H1 (cell line): ENCODE data around the gene MAP2K1. TPM values are rescaled to one million over a fixed set of nuclear protein-coding genes. Genes with fewer than 3 reads are reported as not detected.
A peak's percentile ranks its signal among the peaks of the same experiment; 100 is the strongest.

ENCODE experiments used
- CTCF ChIA-PET: fragments of 300-600 bp; sonication (Branson Sonifier 250); formaldehyde crosslinking; loops from one replicate; lab custom pipeline; 2021; ENCODE audit not compliant: partially characterized antibody; lab: Charles Lee
- POLR2A ChIA-PET: fragments of 300-600 bp; sonication (Branson Sonifier 250); formaldehyde crosslinking; loops from one replicate; lab custom pipeline; 2021; ENCODE audit warnings: inconsistent platforms; ENCODE audit not compliant: partially characterized antibody; lab: Charles Lee
- DNase-seq, 2 experiments: peaks; one replicate each; pipeline versions ENCODE4 v3.0.0 to v3.0.0-alpha.2; 2010 to 2022; ENCODE audit warnings: low spot score in 2 of 2, low read depth in 1 of 2, mixed read lengths in 1 of 2
- FAIRE-seq: peaks from 2 replicates; lab custom pipeline; 2011; peaks lifted over from hg19 to GRCh38; lab: Jason Lieb, UNC
- H2AFZ ChIP-seq: 2 replicates; pipeline ENCODE4 v1.8.1; 2012; ENCODE audit warnings: low read length, inconsistent platforms
- H2AK5ac ChIP-seq: 2 replicates; pipeline ENCODE4 v1.6.1; 2013; ENCODE audit warnings: low read depth, low read length
- H2BK120ac ChIP-seq: replicated peaks from 2 replicates; pipeline ENCODE3; 2013; ENCODE audit warnings: low read depth, low read length, inconsistent platforms
- H2BK12ac ChIP-seq: 2 replicates; pipeline ENCODE4 v1.6.1; 2013; ENCODE audit warnings: low read depth, low read length
- H2BK15ac ChIP-seq: 2 replicates; pipeline ENCODE4 v1.6.1; 2013; ENCODE audit warnings: low read length
- H2BK20ac ChIP-seq: 2 replicates; pipeline ENCODE4 v1.6.1; 2013; ENCODE audit warnings: low read length
- H2BK5ac ChIP-seq: 2 replicates; pipeline ENCODE4 v1.6.1; 2013; ENCODE audit warnings: low read depth, low read length
- H3K14ac ChIP-seq: 2 replicates; pipeline ENCODE4 v1.6.1; 2013; ENCODE audit warnings: inconsistent platforms; ENCODE audit not compliant: insufficient read length
- H3K18ac ChIP-seq: 2 replicates; pipeline ENCODE4 v1.6.1; 2013; ENCODE audit warnings: low read length; ENCODE audit errors: extremely low read depth
- H3K23ac ChIP-seq: 2 replicates; pipeline ENCODE4 v1.6.1; 2013; ENCODE audit warnings: inconsistent platforms; ENCODE audit not compliant: insufficient read length
- H3K23me2 ChIP-seq: 2 replicates; pipeline ENCODE4 v1.6.1; 2013; ENCODE audit warnings: low read depth, low read length
- H3K27ac ChIP-seq: 2 replicates; pipeline ENCODE4 v1.6.1; 2011; ENCODE audit warnings: low read depth, low read length, inconsistent platforms
- H3K27me3 ChIP-seq, 4 experiments: replicated peaks in 1 of 4; 1 replicate in 1 of 4; 2 replicates in 3 of 4; pipeline versions ENCODE4 v1.6.1 to v1.8.1; 2011 to 2013; ENCODE audit warnings: low read length in 3 of 4, mild to moderate bottlenecking in 3 of 4, inconsistent platforms in 2 of 4, mixed read lengths in 2 of 4, moderate library complexity in 1 of 4; ENCODE audit not compliant: control insufficient read depth in 3 of 4, insufficient read depth in 3 of 4; ENCODE audit errors: extremely low read depth in 1 of 4
- H3K36me3 ChIP-seq, 4 experiments: 2 replicates each; pipeline versions ENCODE4 v1.6.1 to v1.8.1; 2011 to 2013; ENCODE audit warnings: mild to moderate bottlenecking in 4 of 4, low read length in 3 of 4, moderate library complexity in 2 of 4, control low read depth in 1 of 4, inconsistent platforms in 1 of 4; ENCODE audit not compliant: insufficient read depth in 4 of 4, control insufficient read depth in 2 of 4
- H3K4ac ChIP-seq: replicated peaks from 2 replicates; pipeline ENCODE3; 2013; ENCODE audit warnings: low read length, low read depth, mixed read lengths, inconsistent platforms; ENCODE audit not compliant: insufficient read length
- H3K4me1 ChIP-seq, 4 experiments: replicated peaks in 1 of 4; 1 replicate in 1 of 4; 2 replicates in 3 of 4; pipeline versions ENCODE4 v1.6.1 to v1.8.1; 2011 to 2013; ENCODE audit warnings: low read length in 3 of 4, inconsistent platforms in 2 of 4, mixed read lengths in 1 of 4; ENCODE audit not compliant: insufficient read depth in 4 of 4, control insufficient read depth in 3 of 4
- H3K4me2 ChIP-seq, 2 experiments: 2 replicates each; pipeline versions ENCODE4 v1.6.1 to v1.8.1; 2011 to 2013; ENCODE audit warnings: low read depth in 2 of 2, low read length in 2 of 2, control low read depth in 1 of 2, inconsistent platforms in 1 of 2, mild to moderate bottlenecking in 1 of 2; ENCODE audit not compliant: insufficient read depth in 1 of 2
- H3K4me3 ChIP-seq, 4 experiments: fragments of 200-600, 300-600 bp in 1 of 4; sonication (generic), shearing (Covaris generic), sonication (Bioruptor Twin) in 1 of 4; 2 replicates each; pipeline versions ENCODE4 v1.5.1 to v1.8.1; 2011 to 2016; ENCODE audit warnings: low read length in 4 of 4, low read depth in 3 of 4, control low read depth in 2 of 4, inconsistent platforms in 2 of 4, mild to moderate bottlenecking in 2 of 4, mixed read lengths in 1 of 4, moderate library complexity in 1 of 4; ENCODE audit not compliant: insufficient read depth in 2 of 4; ENCODE audit errors: extremely low read depth in 1 of 4
- H3K56ac ChIP-seq: replicated peaks from 2 replicates; pipeline ENCODE3; 2013; ENCODE audit warnings: low read depth, mild to moderate bottlenecking, mixed read lengths, low read length, inconsistent platforms; ENCODE audit not compliant: insufficient read length
- H3K79me1 ChIP-seq: 2 replicates; pipeline ENCODE4 v1.6.1; 2013; ENCODE audit warnings: low read depth, low read length, control low read depth
- H3K79me2 ChIP-seq, 2 experiments: 2 replicates each; pipeline versions ENCODE4 v1.6.1 to v1.8.1; 2012 to 2013; ENCODE audit warnings: low read length in 2 of 2, mild to moderate bottlenecking in 2 of 2, inconsistent platforms in 1 of 2; ENCODE audit not compliant: insufficient read depth in 2 of 2, control insufficient read depth in 1 of 2
- H3K9ac ChIP-seq, 4 experiments: replicated peaks in 1 of 4; 1 replicate in 1 of 4; 2 replicates in 3 of 4; pipeline versions ENCODE4 v1.6.1 to v1.8.1; 2011 to 2013; ENCODE audit warnings: low read depth in 3 of 4, low read length in 3 of 4, control low read depth in 2 of 4, mild to moderate bottlenecking in 2 of 4, moderate library complexity in 2 of 4, inconsistent platforms in 1 of 4; ENCODE audit errors: extremely low read depth in 1 of 4
- H3K9me3 ChIP-seq, 2 experiments: 2 replicates each; pipeline versions ENCODE4 v1.6.1 to v1.8.1; 2012 to 2013; ENCODE audit warnings: mild to moderate bottlenecking in 2 of 2, moderate library complexity in 2 of 2, control low read depth in 1 of 2, inconsistent platforms in 1 of 2, low read depth in 1 of 2, low read length in 1 of 2, mixed read lengths in 1 of 2; ENCODE audit not compliant: insufficient read depth in 2 of 2
- H4K20me1 ChIP-seq, 2 experiments: replicated peaks in 1 of 2; 2 replicates each; pipeline versions ENCODE3 to v1.8.1; 2011 to 2013; ENCODE audit warnings: inconsistent platforms in 2 of 2, low read length in 2 of 2, mild to moderate bottlenecking in 1 of 2; ENCODE audit not compliant: insufficient read depth in 2 of 2, control insufficient read depth in 1 of 2
- H4K5ac ChIP-seq: 2 replicates; pipeline ENCODE4 v1.6.1; 2013; ENCODE audit warnings: low read length, low read depth, mixed read lengths, inconsistent platforms; ENCODE audit not compliant: insufficient read length
- H4K8ac ChIP-seq: 2 replicates; pipeline ENCODE4 v1.8.0; 2013; ENCODE audit warnings: mild to moderate bottlenecking, moderate library complexity, low read length, inconsistent platforms; ENCODE audit not compliant: insufficient read depth; ENCODE audit errors: extremely low read depth
- H4K91ac ChIP-seq: replicated peaks from 2 replicates; pipeline ENCODE3; 2013; ENCODE audit warnings: low read length, mixed read lengths, inconsistent platforms; ENCODE audit not compliant: insufficient read length
- RAD21 ChIP-seq, 2 experiments: IDR thresholded peaks in 1 of 2; conservative IDR thresholded peaks in 1 of 2; 2 replicates each; pipeline ENCODE4 v1.6.1; 2011; ENCODE audit warnings: low read depth in 2 of 2, low read length in 2 of 2, improper control_type of control experiment in 1 of 2, inconsistent platforms in 1 of 2, mild to moderate bottlenecking in 1 of 2, moderate library complexity in 1 of 2
- RXRA ChIP-seq: IDR thresholded peaks from 2 replicates; pipeline ENCODE4 v1.6.1; 2011; ENCODE audit warnings: low read depth, mild to moderate bottlenecking, low read length, moderate library complexity; ENCODE audit not compliant: insufficient read depth
- SP1 ChIP-seq: IDR thresholded peaks from 2 replicates; pipeline ENCODE4 v1.6.1; 2011; ENCODE audit warnings: low read depth, low read length
- WGBS, 2 experiments: shearing (Covaris generic) in 1 of 2; methylation state at CpG; one replicate each; pipeline versions ENCODE4 v1.1.6 to v1.1.7; 2013 to 2015; ENCODE audit warnings: low lambda C conversion rate in 2 of 2, mixed read lengths in 2 of 2, inconsistent platforms in 1 of 2, low coverage in 1 of 2, missing lambda C conversion rate in 1 of 2; ENCODE audit not compliant: insufficient replicate concordance in 2 of 2, insufficient coverage in 1 of 2, insufficient read length in 1 of 2; ENCODE audit errors: extremely low coverage in 1 of 2, missing lambda C conversion rate in 1 of 2; 5-methylcytosine and 5-hydroxymethylcytosine counted together
- polyA plus RNA-seq, 7 experiments: library from polyadenylated mRNA; depleted of rRNA in 3 of 7; stranded (reverse) in 5 of 7; unstranded in 2 of 7; fragments of >200 nt in 5 of 7; fragments of 200-250 nt in 2 of 7; gene quantifications; 1 replicate in 5 of 7; 2 replicates in 1 of 7; 4 replicates in 1 of 7; pipeline versions ENCODE4 v1.2.1 to v1.2.3, GENCODE V29; 2011 to 2013; ENCODE audit warnings: missing spikeins in 2 of 7, mixed read lengths in 2 of 7
- total RNA-seq: library from RNA; stranded (reverse); fragmentation: NEBNext Ultra II Directional; extraction: Animal tissue kit (Norgen Biotek cat#: 25700); gene quantifications from 2 replicates; pipeline ENCODE4 v1.2.1, GENCODE V29; 2021
- TF ChIP-seq, protein P1 (sequence below): IDR thresholded peaks from 2 replicates; pipeline ENCODE4 v1.6.1; 2012; ENCODE audit warnings: inconsistent platforms

MAP2K1 gene
- total and polyA plus RNA-seq, 2 of the 8 experiments (the other 6 are each of a cell fraction or from before 2014, with no cell fraction given): 54.7 to 78.2 TPM

DNA sequence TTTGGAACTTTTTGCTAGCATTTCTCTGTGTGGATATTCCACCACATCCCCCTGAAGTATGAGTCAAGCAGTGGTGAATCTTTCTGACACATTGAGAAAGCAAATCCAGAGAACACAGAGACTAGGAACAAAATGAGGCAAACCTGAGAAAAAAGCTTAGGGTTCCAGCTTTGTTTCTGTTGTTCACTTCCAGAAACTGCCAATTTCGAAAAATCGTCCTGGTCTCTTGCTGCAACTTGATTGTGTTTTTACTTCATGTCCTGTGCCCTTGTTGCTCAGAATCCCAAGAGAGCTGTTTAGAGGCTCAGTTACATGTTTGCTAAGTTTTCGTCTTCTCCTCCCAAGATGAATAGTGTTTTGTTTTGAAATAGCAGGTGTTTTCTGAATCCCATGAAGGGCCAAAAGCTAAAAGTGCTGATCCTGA lies 13.7 kb downstream of the MAP2K1 start:
- Histone ChIP-seq H4K5ac (no peak overlapping the region), H3K4me3 (no peak overlapping the region)
- POLR2A ChIA-PET: interaction anchor here (0.6 to 7.9 kb wide), 2 partner anchors 18 to 99 kb away, joined by 4 to 64 read pairs; partner anchors contain the start of gene SNAPC5
- TF ChIP-seq RAD21 (IDR thresholded peaks at IDR 0.05 in 1 of 2, conservative IDR thresholded peaks at IDR 0.05 in 1 of 2; ENCODE audit: low read depth in 2 of 2, low read length in 2 of 2): no peak
- TF ChIP-seq, protein P1, sequence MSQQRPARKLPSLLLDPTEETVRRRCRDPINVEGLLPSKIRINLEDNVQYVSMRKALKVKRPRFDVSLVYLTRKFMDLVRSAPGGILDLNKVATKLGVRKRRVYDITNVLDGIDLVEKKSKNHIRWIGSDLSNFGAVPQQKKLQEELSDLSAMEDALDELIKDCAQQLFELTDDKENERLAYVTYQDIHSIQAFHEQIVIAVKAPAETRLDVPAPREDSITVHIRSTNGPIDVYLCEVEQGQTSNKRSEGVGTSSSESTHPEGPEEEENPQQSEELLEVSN: no peak
- TF ChIP-seq SP1: no peak
- no peak for TF ChIP-seq RXRA
- TF ChIP-seq, all 59 proteins: peak for 0
- Histone ChIP-seq H3K14ac (no peak overlapping the region), H3K27ac (peak overlapping the region; percentile 11; the same call in 1 of the 2 replicates), H2AK5ac (no peak overlapping the region), H3K56ac (no peak overlapping the region), H4K8ac (no peak overlapping the region), H2BK12ac (no peak overlapping the region), H3K79me2 (peaks cover 0 to 89% of the 10 kb centered on the region in 2 experiments; a peak in 3 of 4 replicates), H2BK5ac (no peak overlapping the region), H3K18ac (no peak overlapping the region), H3K79me1 (peaks cover 2% of the 10 kb centered on the region; the same call in 1 of the 2 replicates), H2BK20ac (no peak overlapping the region), H3K36me3 (peaks cover 0 to 5% (median 0%) of the 10 kb centered on the region in 4 experiments; a peak in 1 of 8 replicates), H3K4me1 (peaks cover 1 to 16% (median 9%) of the 10 kb centered on the region in 4 experiments; a peak in 6 of 7 replicates), H2BK15ac (no peak overlapping the region), H3K9me3 (no peaks in the 10 kb centered on the region), H2AFZ (no peak overlapping the region), H3K23ac (no peak overlapping the region), H3K4ac (no peak overlapping the region), H3K27me3 (no peaks in the 10 kb centered on the region), H4K20me1 (peaks cover 0 to 2% of the 10 kb centered on the region in 2 experiments), H4K91ac (no peak overlapping the region), H3K23me2 (no peaks in the 10 kb centered on the region), H3K9ac (no peak overlapping the region), H2BK120ac (no peak overlapping the region), H3K4me2 (no peak overlapping the region)
- 80% methylated on average over 3 of the region's 3 CpGs; no CpG with 5 or more reads in 1 of the 2 experiments for WGBS, 2 experiments
- CTCF ChIA-PET: interaction anchor here (0.6 to 3.3 kb wide), 5 partner anchors 8 to 764 kb away, joined by 3 to 18 read pairs (median 6); partner anchors contain the start of genes MAP2K1 and SNAPC5
- DNase-seq: no peak
- FAIRE-seq: no peak
